ENCODE data around the gene YJEFN3.

Gene YJEFN3

GRCh38 chr19:19530889-19531288 lies 2.2 kb downstream of the YJEFN3 start:
- CTCF ChIA-PET = interaction anchor here (0.6 to 7.3 kb wide), 8 partner anchors 9 to 251 kb away, joined by 4 to 75 read pairs (median 10); partner anchors contain the start of gene GMIP
- peaks cover 10 to 64% of the 10 kb centered on the region in 2 experiments; a peak in 2 of 3 replicates for H3K36me3 ChIP-seq (ENCODE audit: control insufficient read depth in 2 of 2, insufficient read depth in 1 of 2, low read length in 2 of 2)
- POLR2A ChIA-PET = interaction anchor here (0.6 kb wide), 1 partner anchor 101 kb away, joined by 8 read pairs; no protein-coding TSS in a partner anchor

GRCh38 chr19:19531951-19532805 lies 3.5 kb downstream of the YJEFN3 start:
- CTCF ChIA-PET = interaction anchor here (0.6 to 7.3 kb wide), 26 partner anchors 9 to 911 kb away, joined by 3 to 75 read pairs (median 4); partner anchors contain the start of genes GMIP and LPAR2
- Histone ChIP-seq H3K9me3 (ENCODE audit: control insufficient read depth, insufficient read depth, low read depth, low read length) (no peaks in the 10 kb centered on the region), H3K27ac (ENCODE audit: extremely low read depth, low read depth, low read length) (no peak overlapping the region), H3K4me3 (ENCODE audit: low read depth, low read length) (no peak overlapping the region), H3K4me1 (ENCODE audit: control insufficient read depth, insufficient read depth, low read length) (no peaks in the 10 kb centered on the region), H3K36me3 (ENCODE audit: control insufficient read depth in 2 of 2, insufficient read depth in 1 of 2, low read length in 2 of 2) (peaks cover 10 to 53% of the 10 kb centered on the region in 2 experiments; a peak in 2 of 3 replicates)
- POLR2A ChIA-PET = interaction anchor here (0.8 to 1.6 kb wide), 5 partner anchors 16 to 113 kb away, joined by 3 to 7 read pairs (median 3); partner anchors contain the start of gene NDUFA13
- no peak for TF ChIP-seq SALL2 (tag by site-specific recombination; IDR thresholded peaks at IDR 0.05; ENCODE audit: borderline replicate concordance)
- no peak for TF ChIP-seq ZIC2 (tag by site-specific recombination; IDR thresholded peaks at IDR 0.05)
- TF ChIP-seq ZFP37 (tag by site-specific recombination; IDR thresholded peaks at IDR 0.05) = peak; percentile 45; the same call in 1 of the 2 replicates
- no peak for TF ChIP-seq ZNF658 (tag by site-specific recombination; IDR thresholded peaks at IDR 0.05)
- no peak for TF ChIP-seq REPIN1 (tag by site-specific recombination; IDR thresholded peaks at IDR 0.05; ENCODE audit: low read depth)
- no peak for TF ChIP-seq ZNF473 (tag by site-specific recombination; IDR thresholded peaks at IDR 0.05)
- TF ChIP-seq PRDM10 (tag by site-specific recombination; IDR thresholded peaks at IDR 0.05) = no peak
- no peak for TF ChIP-seq ZNF423 (tag by site-specific recombination; IDR thresholded peaks at IDR 0.05)
- TF ChIP-seq ZNF488 (tag by site-specific recombination; IDR thresholded peaks at IDR 0.05) = no peak
- TF ChIP-seq ZNF266 (tag by site-specific recombination; IDR thresholded peaks at IDR 0.05; ENCODE audit: low read depth) = no peak
- TF ChIP-seq ZFHX2 (tag by site-specific recombination; conservative IDR thresholded peaks at IDR 0.05) = peak; percentile 30; the same call in 1 of the 2 replicates
- no peak for TF ChIP-seq ZBTB1 (tag by site-specific recombination; IDR thresholded peaks at IDR 0.05)
- no peak for TF ChIP-seq INSM2 (tag by site-specific recombination; IDR thresholded peaks at IDR 0.05)
- TF ChIP-seq ZNF529 (tag by site-specific recombination; IDR thresholded peaks at IDR 0.05; ENCODE audit: insufficient replicate concordance) = no peak
- TF ChIP-seq ZBTB17 (tag by site-specific recombination; IDR thresholded peaks at IDR 0.05) = no peak
- TF ChIP-seq ZNF133 (tag by site-specific recombination; IDR thresholded peaks at IDR 0.05) = no peak

More at GRCh38 chr19:19530889-19531288, 2.2 kb downstream of the YJEFN3 start:
- TF ChIP-seq CTCF (tag by site-specific recombination; IDR thresholded peaks at IDR 0.05) (no peak), ZNF624 (tag by site-specific recombination; IDR thresholded peaks at IDR 0.05) (no peak), ZNF623 (tag by site-specific recombination; IDR thresholded peaks at IDR 0.05) (peak; percentile 40; the same call in 1 of the 2 replicates), ZNF146 (tag by site-specific recombination; IDR thresholded peaks at IDR 0.05) (no peak), ZBTB6 (tag by site-specific recombination; IDR thresholded peaks at IDR 0.05) (0 out of 2 replicates have a peak, but pooled peaks have one; percentile 20)
- Histone ChIP-seq H3K4me1 (ENCODE audit: control insufficient read depth, insufficient read depth, low read length) (no peaks in the 10 kb centered on the region), H3K4me3 (ENCODE audit: low read depth, low read length) (no peak overlapping the region), H3K27ac (ENCODE audit: extremely low read depth, low read depth, low read length) (no peak overlapping the region), H3K9me3 (ENCODE audit: control insufficient read depth, insufficient read depth, low read depth, low read length) (no peaks in the 10 kb centered on the region)
